BJ (cell line): ENCODE results near the gene HES2. TPM values are rescaled to one million over a fixed set of nuclear protein-coding genes. Genes with fewer than 3 reads are reported as not detected.
"Not testable (repeated sequence)": the region's sequence is repeated elsewhere in the genome, so short reads cannot be mapped to it uniquely, and the experiment has no call there.

Source experiments
- CTCF ChIA-PET: fragments of 350-600 bp; formaldehyde crosslinking; extraction: SDS; loops from one replicate; lab custom pipeline; 2021; ENCODE audit warnings: antibody characterized with exemption, inconsistent platforms; lab: Yijun Ruan, JAX
- POLR2A ChIA-PET: fragments of 300-600 bp; sonication (Branson Sonifier 250); formaldehyde crosslinking; extraction: SDS; loops from one replicate; lab custom pipeline; 2021; ENCODE audit warnings: antibody characterized with exemption; lab: Charles Lee
- DNase-seq: peaks from one replicate; pipeline ENCODE4 v3.0.0-alpha.2; 2011; ENCODE audit warnings: low read depth
- H3K27me3 ChIP-seq: 2 replicates; pipeline ENCODE4 v1.6.0; 2011; ENCODE audit warnings: low read length; ENCODE audit not compliant: control insufficient read depth, insufficient read depth
- H3K36me3 ChIP-seq: 2 replicates; pipeline ENCODE4 v1.5.1; 2011; ENCODE audit warnings: low read length; ENCODE audit not compliant: control insufficient read depth, insufficient read depth
- H3K4me3 ChIP-seq: 2 replicates; pipeline ENCODE4 v1.5.1; 2011; ENCODE audit warnings: low read depth, mild to moderate bottlenecking, control low read depth, low read length
- CTCF ChIP-seq: IDR thresholded peaks from 2 replicates; pipeline ENCODE4 v1.5.1; 2011; ENCODE audit warnings: low read depth, mild to moderate bottlenecking, control low read depth, inconsistent platforms, low read length, moderate library complexity; ENCODE audit not compliant: insufficient read depth
- polyA plus RNA-seq: library from polyadenylated mRNA; depleted of rRNA; stranded (reverse); fragments of >200 nt; gene quantifications from 2 replicates; pipeline ENCODE4 v1.2.3, GENCODE V29; 2011

HES2 gene
- polyA plus RNA-seq, 1 experiment = not detected

GRCh38 chr1:6397844-6398441 is 21.8 kb downstream of the HES2 start:
- DNase-seq = no peak
- TF ChIP-seq CTCF = no peak
- Histone ChIP-seq H3K4me3 (no peak overlapping the region), H3K27me3 (peaks cover 2% of the 10 kb centered on the region; the same call in 1 of the 2 replicates), H3K36me3 (no peaks in the 10 kb centered on the region)
- CTCF ChIA-PET = interaction anchor here (1.8 kb wide), 1 partner anchor 35 kb away, joined by 8 read pairs; no protein-coding TSS in a partner anchor
- POLR2A ChIA-PET = no interaction called here

- no peaks in the 10 kb centered on the region for H3K36me3 ChIP-seq
- no peak for TF ChIP-seq CTCF
- H3K4me3 ChIP-seq = no peak overlapping the region
- ChIA-PET POLR2A (no interaction called here), CTCF (interaction anchor here (1.4 kb wide), 1 partner anchor 34 kb away, joined by 7 read pairs; no protein-coding TSS in a partner anchor)
- peaks cover 2% of the 10 kb centered on the region; the same call in 1 of the 2 replicates for H3K27me3 ChIP-seq
- no peak for DNase-seq
These were observed 22.7 kb downstream of the HES2 start for GRCh38 chr1:6396998-6397397.

- POLR2A ChIA-PET, DNase-seq, H3K27me3 ChIP-seq, H3K4me3 ChIP-seq, H3K36me3 ChIP-seq: not testable (repeated sequence)
- CTCF ChIA-PET = interaction anchor here (3.3 kb wide), 1 partner anchor 9 kb away, joined by 22 read pairs; no protein-coding TSS in a partner anchor
These were observed 23.9 kb downstream of the HES2 start for GRCh38 chr1:6395781-6396244.

GRCh38 chr1:6395130-6395529 is 24.6 kb downstream of the HES2 start:
- DNase-seq, H3K4me3 ChIP-seq, POLR2A ChIA-PET, H3K27me3 ChIP-seq, H3K36me3 ChIP-seq: not testable (repeated sequence)
- CTCF ChIA-PET = interaction anchor here (0.8 to 3.3 kb wide), 4 partner anchors 9 to 33 kb away, joined by 3 to 22 read pairs (median 4); no protein-coding TSS in a partner anchor

GRCh38 chr1:6393400-6394187 is 26.1 kb downstream of the HES2 start, which contains the start of gene ACOT7:
Gene ACOT7 (minus strand): TSS chr1:6393767. CDS start chr1:6393399, 368 bp downstream.
- peak within 1 kb of the TSS; percentile 72 for H3K4me3 ChIP-seq
- ChIA-PET POLR2A (interaction anchor here (0.6 kb wide), 1 partner anchor 63 kb away, joined by 5 read pairs; no protein-coding TSS in a partner anchor), CTCF (interaction anchor here (0.7 to 3.3 kb wide), 7 partner anchors 11 to 147 kb away, joined by 3 to 22 read pairs (median 3); partner anchors contain the start of gene PLEKHG5)

More at GRCh38 chr1:6393400-6394187, 26.1 kb downstream of the HES2 start, which contains the start of gene ACOT7:
- peak; percentile 31; the same call in 1 of the 2 replicates for TF ChIP-seq CTCF
- Histone ChIP-seq H3K36me3 (no peaks in the 10 kb centered on the region), H3K27me3 (no peaks in the 10 kb centered on the region; the same call in 1 of the 2 replicates)
- DNase-seq = peak; percentile 44
